Parathyroid adenoma (tissue), 2 donors: ENCODE data around the gene ZMIZ1.

Experiments
- H2AFZ ChIP-seq: fragments of 300-600 bp; sonication (generic); one replicate; pipeline ENCODE4 v1.7.0; 2017; ENCODE audit warnings: antibody characterized with exemption, mild to moderate bottlenecking
- H3K27ac ChIP-seq: fragments of 300-600 bp; sonication (generic); one replicate; pipeline ENCODE4 v1.7.0; 2017
- H3K27me3 ChIP-seq: fragments of 300-600 bp; sonication (generic); one replicate; pipeline ENCODE4 v1.7.0; 2017; ENCODE audit warnings: low read length; ENCODE audit not compliant: control insufficient read depth, insufficient read depth
- H3K36me3 ChIP-seq: fragments of 300-600 bp; sonication (generic); one replicate; pipeline ENCODE4 v1.7.0; 2017; ENCODE audit warnings: low read length; ENCODE audit not compliant: control insufficient read depth, insufficient read depth
- H3K4me1 ChIP-seq: fragments of 300-600 bp; sonication (generic); one replicate; pipeline ENCODE4 v1.7.0; 2017; ENCODE audit warnings: control low read depth
- H3K4me2 ChIP-seq: fragments of 300-600 bp; sonication (generic); one replicate; pipeline ENCODE4 v1.7.0; 2017; ENCODE audit warnings: low read length
- H3K4me3 ChIP-seq: fragments of 300-600 bp; sonication (generic); one replicate; pipeline ENCODE4 v1.7.0; 2017; ENCODE audit warnings: low read depth, low read length
- H3K79me2 ChIP-seq: fragments of 300-600 bp; sonication (generic); one replicate; pipeline ENCODE4 v1.7.0; 2017; ENCODE audit warnings: control low read depth
- H3K9ac ChIP-seq: fragments of 300-600 bp; sonication (generic); one replicate; pipeline ENCODE4 v1.7.0; 2017; ENCODE audit warnings: mild to moderate bottlenecking
- H3K9me3 ChIP-seq: fragments of 300-600 bp; sonication (generic); one replicate; pipeline ENCODE4 v1.7.0; 2017; ENCODE audit warnings: low read length; ENCODE audit not compliant: control insufficient read depth
- CTCF ChIP-seq: fragments of 300-600 bp; sonication (generic); IDR thresholded peaks from one replicate; pipeline ENCODE4 v1.7.0; 2017; ENCODE audit warnings: antibody characterized with exemption, mild to moderate bottlenecking
- donor health status: primary hyperparathyroidism.

Gene ZMIZ1

GRCh38 chr10:79355420-79356017 lies 286.8 kb downstream of the ZMIZ1 start:
- no peak overlapping the region for H3K4me2 ChIP-seq
- H3K36me3 ChIP-seq = no peaks in the 10 kb centered on the region
- no peaks in the 10 kb centered on the region for H3K9me3 ChIP-seq
- H3K79me2 ChIP-seq = no peaks in the 10 kb centered on the region
- no peak overlapping the region for H3K9ac ChIP-seq
- no peak overlapping the region for H3K4me3 ChIP-seq
- no peaks in the 10 kb centered on the region for H3K4me1 ChIP-seq
- no peak for TF ChIP-seq CTCF
- H3K27ac ChIP-seq = no peak overlapping the region
- H2AFZ ChIP-seq = no peak overlapping the region
- no peaks in the 10 kb centered on the region for H3K27me3 ChIP-seq

GRCh38 chr10:79356104-79356503 lies 287.3 kb downstream of the ZMIZ1 start:
- Histone ChIP-seq H3K9me3 (no peaks in the 10 kb centered on the region), H3K79me2 (no peaks in the 10 kb centered on the region), H3K27ac (no peak overlapping the region), H3K4me1 (no peaks in the 10 kb centered on the region), H3K9ac (no peak overlapping the region), H3K4me3 (no peak overlapping the region), H3K36me3 (no peaks in the 10 kb centered on the region), H2AFZ (no peak overlapping the region), H3K4me2 (no peak overlapping the region), H3K27me3 (no peaks in the 10 kb centered on the region)
- no peak for TF ChIP-seq CTCF

DNA sequence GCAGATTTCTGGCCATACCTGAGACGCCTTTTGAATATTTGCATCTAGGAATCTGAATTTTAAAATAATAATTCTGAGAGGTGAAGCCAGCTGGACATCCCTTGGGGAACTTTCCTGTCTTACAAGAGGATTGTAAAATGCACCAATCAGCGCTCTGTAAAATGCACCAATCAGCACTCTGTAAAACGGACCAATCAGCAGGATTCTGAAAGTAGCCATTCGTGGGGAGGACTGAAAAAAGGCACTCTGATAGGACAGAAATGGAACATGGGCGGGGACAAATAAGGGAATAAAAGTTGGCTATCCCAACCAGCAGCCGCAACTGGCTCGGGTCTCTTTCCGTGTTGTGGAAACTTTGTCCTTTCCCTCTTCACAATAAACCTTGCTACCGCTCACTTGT lies 288.4 kb downstream of the ZMIZ1 start:
- Histone ChIP-seq H3K27me3 (no peaks in the 10 kb centered on the region), H3K4me2 (no peak overlapping the region), H3K79me2 (no peaks in the 10 kb centered on the region), H3K4me1 (no peaks in the 10 kb centered on the region), H3K36me3 (no peaks in the 10 kb centered on the region), H3K9me3 (no peaks in the 10 kb centered on the region), H2AFZ (no peak overlapping the region), H3K27ac (no peak overlapping the region), H3K4me3 (no peak overlapping the region), H3K9ac (no peak overlapping the region)
- no peak for TF ChIP-seq CTCF

GRCh38 chr10:79358811-79359210 lies 290.0 kb downstream of the ZMIZ1 start:
- no peak overlapping the region for H3K4me2 ChIP-seq
- no peaks in the 10 kb centered on the region for H3K27me3 ChIP-seq
- H3K36me3 ChIP-seq = no peaks in the 10 kb centered on the region
- H2AFZ ChIP-seq = no peak overlapping the region
- H3K27ac ChIP-seq = no peak overlapping the region
- H3K9me3 ChIP-seq = no peaks in the 10 kb centered on the region
- no peak overlapping the region for H3K4me3 ChIP-seq
- H3K9ac ChIP-seq = no peak overlapping the region
- TF ChIP-seq CTCF = no peak
- no peaks in the 10 kb centered on the region for H3K4me1 ChIP-seq
- no peaks in the 10 kb centered on the region for H3K79me2 ChIP-seq

DNA sequence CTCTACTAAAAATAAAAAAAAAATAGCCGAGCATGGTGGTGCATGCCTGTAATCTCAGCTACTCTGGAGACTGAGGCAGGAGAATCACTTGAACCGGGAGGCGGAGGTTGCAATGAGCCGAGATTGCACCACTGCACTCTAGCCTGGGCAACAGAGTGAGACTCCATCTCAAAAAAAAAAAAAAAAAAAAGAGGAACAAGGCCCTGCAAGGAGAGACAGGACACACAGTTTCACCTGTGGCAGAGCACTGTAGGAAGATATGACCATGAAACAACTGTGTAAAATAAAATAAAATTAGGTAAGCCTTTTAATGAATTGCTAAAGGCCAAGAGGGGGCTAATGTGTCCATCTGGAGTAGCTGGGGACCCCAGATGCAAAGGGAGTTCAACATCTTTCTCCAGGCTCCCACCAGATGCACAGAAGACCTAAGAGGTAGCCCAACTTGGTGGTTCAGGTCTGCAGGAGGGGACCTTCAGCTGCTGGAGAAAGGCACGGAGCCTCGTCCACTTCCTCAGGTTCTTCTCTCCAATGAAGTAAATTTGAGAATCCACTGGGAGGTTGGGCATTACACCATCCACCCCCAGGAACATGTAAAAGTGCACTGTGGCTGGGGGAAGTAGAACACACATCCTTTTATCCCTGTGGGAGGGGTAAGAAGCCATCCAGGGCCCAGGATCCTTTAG lies 291.2 kb downstream of the ZMIZ1 start:
- no peak overlapping the region for H2AFZ ChIP-seq
- H3K4me2 ChIP-seq = no peak overlapping the region
- TF ChIP-seq CTCF = no peak
- no peaks in the 10 kb centered on the region for H3K4me1 ChIP-seq
- no peaks in the 10 kb centered on the region for H3K79me2 ChIP-seq
- no peaks in the 10 kb centered on the region for H3K36me3 ChIP-seq
- no peak overlapping the region for H3K9ac ChIP-seq
- no peaks in the 10 kb centered on the region for H3K27me3 ChIP-seq
- no peak overlapping the region for H3K4me3 ChIP-seq
- no peaks in the 10 kb centered on the region for H3K9me3 ChIP-seq
- H3K27ac ChIP-seq = no peak overlapping the region
